Naive thymus-derived CD4-positive, alpha-beta T cell (primary cell): ENCODE measurements around the gene MARCHF10. TPM values are rescaled to one million over a fixed set of nuclear protein-coding genes. Genes with fewer than 3 reads are reported as not detected.
"Not testable (repeated sequence)": the region's sequence is repeated elsewhere in the genome, so short reads cannot be mapped to it uniquely, and the experiment has no call there.

Experiments
- ATAC-seq: fragments of 150-1000 bp; cut with Tn5 transposase; 2 replicates; pipeline ENCODE4 v1.10.0; 2021; ENCODE audit warnings: mild to moderate bottlenecking, moderate library complexity
- CTCF ChIA-PET: fragments of 350-600 bp; sonication (Branson Sonifier 250); formaldehyde crosslinking; loops from one replicate; lab custom pipeline; 2021; ENCODE audit warnings: antibody characterized with exemption; lab: Charles Lee
- POLR2A ChIA-PET: fragments of 350-600 bp; sonication (Branson Sonifier 250); formaldehyde crosslinking; loops from one replicate; lab custom pipeline; 2021; ENCODE audit warnings: antibody characterized with exemption, inconsistent platforms; lab: Charles Lee
- DNase-seq, 9 donors: peaks; one replicate each; pipeline versions ENCODE4 v3.0.0 to v3.0.0-alpha.2; 2020 to 2022; ENCODE audit warnings: mixed read lengths in 1 of 9
- H3K27ac ChIP-seq: one replicate; pipeline ENCODE4 v1.7.0; 2013; ENCODE audit warnings: mild to moderate bottlenecking, low read depth, low read length, moderate library complexity
- H3K27me3 ChIP-seq, 2 donors: one replicate each; pipeline ENCODE4 v1.7.0; 2013; ENCODE audit warnings: low read length in 2 of 2, mild to moderate bottlenecking in 2 of 2, moderate library complexity in 2 of 2; ENCODE audit not compliant: control insufficient read depth in 2 of 2, insufficient read depth in 2 of 2
- H3K36me3 ChIP-seq, 3 experiments: 1 replicate in 2 of 3; 2 replicates in 1 of 3; pipeline ENCODE4 v1.7.0; 2013; ENCODE audit warnings: low read length in 3 of 3, mild to moderate bottlenecking in 3 of 3, moderate library complexity in 1 of 3; ENCODE audit not compliant: insufficient read depth in 3 of 3, control insufficient read depth in 2 of 3
- H3K4me1 ChIP-seq, 2 donors: one replicate each; pipeline ENCODE4 v1.7.0; 2013; ENCODE audit warnings: low read length in 2 of 2, mild to moderate bottlenecking in 2 of 2, moderate library complexity in 1 of 2; ENCODE audit not compliant: control insufficient read depth in 2 of 2, insufficient read depth in 2 of 2
- H3K4me3 ChIP-seq: 2 replicates; pipeline ENCODE4 v1.7.0; 2013; ENCODE audit warnings: mild to moderate bottlenecking, low read length
- H3K9me3 ChIP-seq, 3 experiments: 1 replicate in 2 of 3; 2 replicates in 1 of 3; pipeline ENCODE4 v1.7.0; 2013; ENCODE audit warnings: low read length in 3 of 3; ENCODE audit not compliant: control insufficient read depth in 2 of 3
- H3K27ac Mint-ChIP-seq, 9 donors: one replicate each; pipeline ENCODE4 v1.8.0; 2020 to 2022; ENCODE audit warnings: mixed read lengths in 9 of 9, mild to moderate bottlenecking in 8 of 9, moderate library complexity in 5 of 9, inconsistent platforms in 2 of 9
- H3K27me3 Mint-ChIP-seq, 5 donors: one replicate each; pipeline ENCODE4 v1.8.0; 2021 to 2022; ENCODE audit warnings: mixed read lengths in 5 of 5, mild to moderate bottlenecking in 1 of 5
- H3K36me3 Mint-ChIP-seq, 5 donors: one replicate each; pipeline ENCODE4 v1.8.0; 2020 to 2022; ENCODE audit warnings: mixed read lengths in 5 of 5, mild to moderate bottlenecking in 3 of 5, inconsistent platforms in 1 of 5
- H3K4me1 Mint-ChIP-seq, 7 donors: one replicate each; pipeline ENCODE4 v1.8.0; 2020 to 2022; ENCODE audit warnings: mixed read lengths in 7 of 7, mild to moderate bottlenecking in 3 of 7, inconsistent platforms in 1 of 7
- H3K4me3 Mint-ChIP-seq, 10 donors: one replicate each; pipeline ENCODE4 v1.8.0; 2020 to 2022; ENCODE audit warnings: mild to moderate bottlenecking in 10 of 10, mixed read lengths in 10 of 10, moderate library complexity in 6 of 10, inconsistent platforms in 2 of 10
- H3K9me3 Mint-ChIP-seq, 11 donors: one replicate each; pipeline ENCODE4 v1.8.0; 2020 to 2022; ENCODE audit warnings: mixed read lengths in 11 of 11, mild to moderate bottlenecking in 4 of 11, inconsistent platforms in 1 of 11, moderate library complexity in 1 of 11
- intact Hi-C, 2 donors: fragments of 100-400 bp; cut with micrococcal nuclease; formaldehyde crosslinking; loops; one replicate each; pipeline ENCODE4 v1.15.1; 2023
- polyA plus RNA-seq, 2 donors: library from polyadenylated mRNA; unstranded; fragments of 300-500 nt; fragmentation: Illumina TruSeq; gene quantifications; one replicate each; pipeline ENCODE4 v1.2.3, GENCODE V29; 2021
- total RNA-seq, 6 experiments: library from RNA in 5 of 6; stranded (reverse) in 5 of 6; gene quantifications; 1 replicate in 5 of 6; 2 replicates in 1 of 6; pipeline ENCODE4 v1.2.3 and lab custom pipeline; 2021 to 2026

Gene MARCHF10
- total and polyA plus RNA-seq, 7 experiments from 2014 or later = 0.13 to 0.43 (median 0.29) TPM; not detected in 4

DNA sequence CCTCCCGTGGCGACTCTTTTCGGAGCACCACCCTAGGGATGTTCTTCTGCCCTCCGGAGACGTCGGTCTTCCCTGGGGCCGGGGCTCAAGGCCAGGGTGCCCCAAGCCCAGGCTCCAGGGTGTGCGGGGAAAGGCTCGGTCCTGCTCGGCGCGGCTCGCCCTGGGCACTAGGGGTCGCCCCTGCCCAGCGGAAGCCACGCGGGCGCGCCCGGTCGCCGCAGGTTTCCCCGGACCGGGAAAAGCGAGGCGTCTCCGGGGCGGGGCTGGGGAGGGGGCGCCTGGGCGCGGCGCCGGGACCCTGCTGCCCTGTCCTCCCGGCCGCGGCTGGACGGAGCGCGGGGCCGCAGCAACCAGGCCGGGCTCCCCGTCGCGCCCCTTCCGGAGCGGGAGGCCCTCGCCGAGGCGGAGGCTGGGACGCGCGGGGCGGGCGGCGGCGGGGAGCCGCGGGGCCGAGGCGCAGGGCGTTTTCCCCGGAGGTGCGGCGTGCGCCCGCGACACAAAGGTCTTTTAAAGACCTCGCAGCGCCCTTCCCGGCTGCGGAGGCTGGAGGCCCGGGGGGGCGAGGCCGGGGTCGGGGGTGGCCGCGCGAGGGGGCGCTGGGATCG is 104.2 kb downstream of the MARCHF10 start:
- no peaks in the 10 kb centered on the region for H3K27me3 ChIP-seq
- H3K36me3 ChIP-seq = no peaks in the 10 kb centered on the region
- H3K36me3 Mint-ChIP-seq = no peaks in the 10 kb centered on the region
- peaks cover 0 to 39% (median 6%) of the 10 kb centered on the region in 5 donors for H3K27me3 Mint-ChIP-seq
- peak overlapping the region; percentile 43 for H3K4me3 ChIP-seq
- peak overlapping the region in 8 of 10 donors; percentile 25 to 77 (median 51) for H3K4me3 Mint-ChIP-seq
- DNase-seq (peak; percentile 31 to 81 (median 71)), ATAC-seq (peak; percentile 96)
- intact Hi-C loops = loop anchor here (1.0 to 5.0 kb wide), 4 partner anchors 20 to 918 kb away; partner anchors contain the start of gene MAP3K3 (in 1 of the 2)
- H3K9me3 Mint-ChIP-seq = no peaks in the 10 kb centered on the region
- ChIA-PET CTCF (interaction anchor here (1.0 to 2.5 kb wide), 2 partner anchors 21 to 703 kb away, joined by 4 to 6 read pairs; no protein-coding TSS in a partner anchor), POLR2A (no interaction called here)
- H3K9me3 ChIP-seq = no peaks in the 10 kb centered on the region
- peaks cover 5 to 9% of the 10 kb centered on the region in 2 donors for H3K4me1 ChIP-seq
- H3K27ac Mint-ChIP-seq = no peak overlapping the region
- H3K4me1 Mint-ChIP-seq = peaks cover 0 to 7% (median 4%) of the 10 kb centered on the region in 7 donors
- H3K27ac ChIP-seq = no peak overlapping the region

DNA sequence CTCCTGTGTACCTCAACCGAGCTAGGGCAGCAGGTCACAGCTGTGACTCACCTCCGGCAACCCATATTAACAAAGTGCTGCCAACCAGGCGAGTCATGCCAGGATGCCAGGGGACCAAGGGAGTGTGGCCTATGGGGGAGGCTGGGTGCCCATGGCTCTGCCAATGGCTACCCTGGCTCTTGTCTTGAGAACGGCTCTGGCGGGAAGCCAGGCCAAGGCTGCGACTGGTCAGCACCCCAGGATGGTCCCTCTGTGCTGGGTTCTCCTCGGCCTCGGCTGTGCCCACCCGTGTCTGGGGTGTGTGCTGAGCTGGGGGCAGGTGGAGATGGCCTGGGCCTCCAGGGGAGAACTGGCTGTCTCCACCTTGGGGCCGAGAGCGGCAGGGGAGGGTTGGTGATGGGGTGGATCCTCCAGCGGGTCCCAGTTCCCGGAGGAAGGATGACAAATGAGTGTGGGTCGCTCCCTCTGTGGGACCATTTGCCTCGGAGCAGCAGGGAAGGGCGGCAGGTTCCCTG is 104.8 kb downstream of the MARCHF10 start:
- Histone ChIP-seq H3K4me1 (peaks cover 5 to 9% of the 10 kb centered on the region in 2 donors), H3K4me3 (no peak overlapping the region), H3K27me3 (no peaks in the 10 kb centered on the region), H3K36me3 (no peaks in the 10 kb centered on the region), H3K27ac (no peak overlapping the region), H3K9me3 (no peaks in the 10 kb centered on the region)
- CTCF ChIA-PET = interaction anchor here (0.8 to 3.2 kb wide), 3 partner anchors 21 to 704 kb away, joined by 3 to 10 read pairs (median 6); no protein-coding TSS in a partner anchor
- peaks cover 0 to 7% (median 4%) of the 10 kb centered on the region in 7 donors for H3K4me1 Mint-ChIP-seq
- DNase-seq = no peak
- H3K36me3 Mint-ChIP-seq = no peaks in the 10 kb centered on the region
- no peaks in the 10 kb centered on the region for H3K9me3 Mint-ChIP-seq
- POLR2A ChIA-PET = interaction anchor here (0.7 kb wide), 1 partner anchor 703 kb away, joined by 3 read pairs; no protein-coding TSS in a partner anchor
- intact Hi-C loops = loop anchor here (1.0 to 5.0 kb wide), 4 partner anchors 21 to 919 kb away; partner anchors contain the start of gene MAP3K3 (in 1 of the 2)
- peak; percentile 9 for ATAC-seq
- peak overlapping the region in 8 of 10 donors; percentile 19 to 70 (median 45) for H3K4me3 Mint-ChIP-seq
- no peak overlapping the region for H3K27ac Mint-ChIP-seq
- H3K27me3 Mint-ChIP-seq = peaks cover 0 to 39% (median 6%) of the 10 kb centered on the region in 5 donors

DNA sequence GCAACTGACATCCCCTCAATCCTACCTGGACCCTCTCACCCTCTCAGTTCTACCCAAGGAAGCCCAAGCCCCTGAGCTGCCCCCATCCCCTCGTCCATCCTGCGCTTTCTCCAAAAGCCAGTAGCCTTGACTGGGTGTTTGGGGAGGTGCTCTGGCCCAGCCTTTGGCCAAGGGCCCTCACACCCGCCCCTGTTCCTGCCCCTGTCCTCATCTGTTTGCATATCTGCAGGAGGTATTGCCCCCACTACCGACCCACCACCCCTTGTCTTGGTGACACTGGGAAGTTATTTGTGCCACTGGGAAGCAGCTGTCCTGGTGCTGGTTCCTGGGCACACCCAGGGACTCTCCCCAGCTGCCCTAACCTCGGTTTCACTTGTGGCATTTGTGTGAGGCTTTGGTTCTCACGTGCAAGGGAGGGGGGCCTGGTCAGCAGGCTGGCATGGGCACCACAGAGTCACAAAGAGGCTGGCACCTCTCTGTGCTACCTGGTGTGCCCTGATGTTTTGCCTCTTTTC is 105.3 kb downstream of the MARCHF10 start:
- peaks cover 0 to 7% (median 4%) of the 10 kb centered on the region in 7 donors for H3K4me1 Mint-ChIP-seq
- Histone ChIP-seq H3K4me3 (no peak overlapping the region), H3K4me1 (peaks cover 5 to 9% of the 10 kb centered on the region in 2 donors), H3K27me3 (no peaks in the 10 kb centered on the region), H3K9me3 (no peaks in the 10 kb centered on the region), H3K27ac (no peak overlapping the region), H3K36me3 (no peaks in the 10 kb centered on the region)
- peaks cover 0 to 39% (median 6%) of the 10 kb centered on the region in 5 donors for H3K27me3 Mint-ChIP-seq
- DNase-seq = no peak
- no peaks in the 10 kb centered on the region for H3K9me3 Mint-ChIP-seq
- peak overlapping the region in 4 of 10 donors; percentile 29 to 70 (median 40) for H3K4me3 Mint-ChIP-seq
- POLR2A ChIA-PET = interaction anchor here (0.7 kb wide), 1 partner anchor 704 kb away, joined by 3 read pairs; no protein-coding TSS in a partner anchor
- ATAC-seq = no peak
- no peaks in the 10 kb centered on the region for H3K36me3 Mint-ChIP-seq
- CTCF ChIA-PET = interaction anchor here (0.8 to 3.2 kb wide), 3 partner anchors 22 to 704 kb away, joined by 3 to 10 read pairs (median 6); no protein-coding TSS in a partner anchor
- intact Hi-C loops = loop anchor here (1.0 to 5.0 kb wide), 4 partner anchors 21 to 919 kb away; partner anchors contain the start of gene MAP3K3 (in 1 of the 2)
- no peak overlapping the region for H3K27ac Mint-ChIP-seq

DNA sequence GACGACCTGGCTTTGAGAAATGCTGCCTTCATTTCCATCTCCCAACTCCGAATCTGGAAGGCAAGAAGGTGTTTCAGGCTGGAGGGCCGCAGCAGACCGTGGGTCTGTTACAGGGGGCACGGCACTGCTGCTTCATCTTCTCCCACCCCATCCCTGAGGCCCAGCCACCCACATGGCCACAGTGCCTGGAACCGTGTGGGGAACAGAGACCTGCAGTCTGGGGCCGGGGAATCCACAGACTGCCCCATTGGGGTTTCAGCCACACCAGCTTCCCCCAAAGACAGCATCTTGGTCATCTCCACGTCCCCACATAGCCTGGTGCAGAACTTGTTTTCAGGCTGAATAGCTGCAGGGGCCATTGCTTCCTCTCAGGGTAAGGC is 106.4 kb downstream of the MARCHF10 start:
- H3K36me3 Mint-ChIP-seq = no peaks in the 10 kb centered on the region
- H3K27ac Mint-ChIP-seq = no peak overlapping the region
- no peak overlapping the region for H3K27ac ChIP-seq
- POLR2A ChIA-PET = no interaction called here
- no peak overlapping the region for H3K4me3 Mint-ChIP-seq
- intact Hi-C loops = loop anchor here (5.0 kb wide), 2 partner anchors 706 to 921 kb away; partner anchors contain the start of gene MAP3K3 (in 1 of the 2)
- peaks cover 0 to 7% (median 4%) of the 10 kb centered on the region in 7 donors for H3K4me1 Mint-ChIP-seq
- H3K36me3 ChIP-seq = no peaks in the 10 kb centered on the region
- H3K9me3 ChIP-seq = no peaks in the 10 kb centered on the region
- DNase-seq (no peak), ATAC-seq (no peak)
- peaks cover 5 to 9% of the 10 kb centered on the region in 2 donors for H3K4me1 ChIP-seq
- no peaks in the 10 kb centered on the region for H3K9me3 Mint-ChIP-seq
- no peak overlapping the region for H3K4me3 ChIP-seq
- CTCF ChIA-PET = interaction anchor here (2.5 to 3.2 kb wide), 2 partner anchors 23 to 705 kb away, joined by 6 to 10 read pairs; no protein-coding TSS in a partner anchor
- peaks cover 0 to 33% (median 6%) of the 10 kb centered on the region in 5 donors for H3K27me3 Mint-ChIP-seq
- no peaks in the 10 kb centered on the region for H3K27me3 ChIP-seq

DNA sequence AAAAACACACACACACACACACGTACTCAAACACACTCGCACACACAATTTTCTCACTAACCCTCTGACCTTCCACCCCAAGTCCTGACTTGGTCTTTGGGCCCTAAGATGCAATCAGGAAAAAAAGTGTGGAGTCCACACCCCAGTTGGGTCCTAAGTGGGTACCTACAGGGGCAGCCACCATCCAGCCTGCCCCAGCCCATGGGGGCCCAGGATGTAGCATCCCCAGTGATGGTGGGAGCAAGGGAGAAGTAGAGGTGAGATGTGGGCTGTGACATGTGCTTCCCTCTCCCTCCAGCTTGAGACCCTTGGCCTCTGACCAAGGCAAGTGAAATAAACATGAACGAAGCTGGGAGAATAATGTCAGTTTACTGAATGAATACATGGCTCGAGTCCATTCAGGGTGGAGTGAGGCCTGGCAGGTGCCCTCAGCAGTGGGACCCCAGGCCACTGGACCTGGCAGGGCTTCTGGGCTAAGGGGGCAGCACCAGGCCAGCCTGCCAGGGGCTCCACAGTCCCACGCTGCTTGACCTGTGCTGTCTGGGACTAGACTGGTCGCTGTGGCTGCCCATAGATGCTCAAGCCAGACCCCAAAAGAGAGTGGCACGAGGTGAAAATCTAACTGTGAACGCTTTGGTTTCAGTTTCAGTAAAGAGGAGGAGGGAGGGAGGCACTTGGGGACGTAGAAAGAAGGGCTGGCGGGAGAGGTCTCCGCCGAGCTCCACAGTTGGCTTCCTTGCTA is 107.0 kb downstream of the MARCHF10 start:
- peaks cover 5 to 9% of the 10 kb centered on the region in 2 donors for H3K4me1 ChIP-seq
- DNase-seq (no peak), ATAC-seq (no peak)
- ChIA-PET CTCF (interaction anchor here (3.2 kb wide), 1 partner anchor 706 kb away, joined by 10 read pairs; no protein-coding TSS in a partner anchor), POLR2A (no interaction called here)
- Mint-ChIP-seq H3K27me3 (peaks cover 0 to 27% (median 6%) of the 10 kb centered on the region in 5 donors), H3K9me3 (no peaks in the 10 kb centered on the region), H3K27ac (no peak overlapping the region), H3K4me1 (peaks cover 0 to 7% (median 4%) of the 10 kb centered on the region in 7 donors), H3K4me3 (no peak overlapping the region), H3K36me3 (no peaks in the 10 kb centered on the region)
- no peak overlapping the region for H3K4me3 ChIP-seq
- intact Hi-C loops = loop anchor here (5.0 kb wide), 2 partner anchors 706 to 921 kb away; partner anchors contain the start of gene MAP3K3 (in 1 of the 2)
- H3K9me3 ChIP-seq = no peaks in the 10 kb centered on the region
- no peaks in the 10 kb centered on the region for H3K36me3 ChIP-seq
- H3K27ac ChIP-seq = no peak overlapping the region
- no peaks in the 10 kb centered on the region for H3K27me3 ChIP-seq

DNA sequence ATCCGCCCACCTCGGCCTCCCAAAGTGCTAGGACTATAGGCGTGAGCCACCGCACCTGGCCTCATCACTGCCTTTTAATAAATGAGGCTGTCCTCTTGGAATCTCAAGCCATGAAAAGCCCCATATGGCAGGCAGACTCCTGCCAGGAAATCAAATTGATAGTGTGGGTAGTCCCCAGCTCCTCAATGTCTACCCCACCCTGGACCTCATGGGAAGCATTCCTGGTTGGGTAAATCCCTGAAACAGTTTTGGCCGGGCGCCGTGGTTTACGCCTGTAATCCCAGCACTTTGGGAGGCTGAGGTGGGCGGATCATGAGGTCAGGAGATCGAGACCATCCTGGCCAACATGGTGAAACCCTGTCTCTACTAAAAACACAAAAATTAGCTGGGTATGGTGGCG is 109.7 kb downstream of the MARCHF10 start:
- H3K27ac Mint-ChIP-seq, H3K4me1 ChIP-seq, H3K4me3 ChIP-seq, DNase-seq, H3K9me3 Mint-ChIP-seq, H3K36me3 Mint-ChIP-seq, H3K36me3 ChIP-seq, H3K4me1 Mint-ChIP-seq, POLR2A ChIA-PET, H3K9me3 ChIP-seq, intact Hi-C loops, H3K4me3 Mint-ChIP-seq, H3K27me3 Mint-ChIP-seq, H3K27me3 ChIP-seq, ATAC-seq, CTCF ChIA-PET, H3K27ac ChIP-seq: not testable (repeated sequence)
